Measurements from ENCODE around the gene TNRC18.
"Not testable (repeated sequence)": the region's sequence is repeated elsewhere in the genome, so short reads cannot be mapped to it uniquely, and the experiment has no call there.

The TNRC18 gene

DNA sequence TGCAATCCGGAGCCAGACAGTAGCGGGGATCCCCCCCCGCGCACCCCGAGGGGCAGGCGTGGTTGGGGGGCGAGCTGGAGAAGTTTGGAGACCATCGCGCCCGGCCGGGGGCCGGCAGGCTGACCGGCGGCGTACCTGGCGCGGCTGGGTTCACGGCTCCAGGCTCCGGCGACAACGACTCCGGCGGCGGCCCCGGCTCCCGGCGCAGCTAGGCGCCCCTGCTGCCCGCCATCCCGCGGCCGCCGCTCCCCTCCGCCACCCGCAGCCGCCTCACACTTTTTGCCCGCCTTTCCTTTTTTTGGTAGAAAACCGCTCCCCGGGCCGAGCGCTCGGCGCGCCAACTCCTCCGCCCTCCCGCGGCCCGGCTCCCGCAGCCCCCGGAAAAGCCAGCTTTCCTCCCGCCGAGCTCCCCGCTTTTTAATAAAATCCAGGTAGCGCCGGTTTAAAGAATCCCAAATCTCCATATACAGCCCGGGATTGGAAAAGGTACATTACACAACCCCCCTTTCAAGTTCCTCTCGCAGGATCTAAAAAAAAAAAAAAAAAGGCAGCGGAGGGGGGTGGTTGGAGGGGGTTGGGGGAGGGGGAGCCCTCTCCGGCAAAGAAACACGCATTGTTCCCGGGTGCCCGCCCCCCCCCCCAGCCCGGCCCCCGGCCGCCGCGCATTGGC, at the start of gene TNRC18:
TSS of gene TNRC18 (minus strand) at position 529 of the 670 bp plus-strand sequence. CDS start 2,588 bp downstream, outside the sequence.
- no peak for DNase-seq

- peak; percentile 100 for DNase-seq
These were observed 49.0 kb upstream of the TNRC18 start for GRCh38 chr7:5472432-5473315.

DNA sequence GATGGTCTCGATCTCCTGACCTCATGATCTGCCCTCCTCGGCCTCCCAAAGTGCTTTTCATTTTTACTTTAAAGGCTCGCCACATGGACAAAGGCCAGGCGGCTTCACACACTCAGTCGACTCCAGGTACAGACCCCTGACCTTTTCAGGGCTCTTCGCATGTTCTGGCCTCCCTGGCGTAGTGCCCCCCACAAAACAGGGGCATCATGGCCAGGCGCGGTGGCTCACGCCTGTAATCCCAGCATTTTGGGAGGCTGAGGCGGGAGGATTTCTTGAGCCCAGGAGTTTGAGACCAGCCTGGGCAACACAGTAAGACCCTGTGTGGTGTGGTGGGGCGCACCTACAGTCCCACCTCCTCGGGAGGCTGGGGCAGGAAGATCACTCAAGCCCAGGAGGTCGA, 48.0 kb upstream of the TNRC18 start:
- not testable (repeated sequence) for DNase-seq

DNA sequence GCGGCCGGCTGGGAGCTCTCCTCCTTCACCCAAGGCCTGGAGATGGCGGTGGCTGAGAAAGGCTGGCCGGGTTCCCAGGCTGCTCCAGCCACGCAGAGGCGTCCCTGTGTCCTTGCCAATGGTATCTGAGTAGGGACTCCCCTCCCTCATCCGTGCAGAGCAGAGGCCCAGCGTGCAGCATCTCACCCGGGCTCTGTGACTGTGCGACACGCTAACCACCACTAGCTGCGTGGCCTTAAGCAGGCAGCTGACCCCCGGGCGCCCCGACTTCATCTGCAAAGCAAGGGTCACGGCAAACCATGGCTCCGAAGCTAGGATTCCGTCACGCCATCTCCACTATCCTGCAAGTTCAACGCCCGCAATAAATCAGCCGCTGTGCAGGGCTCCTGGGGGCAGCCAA, 47.2 kb upstream of the TNRC18 start:
- DNase-seq, result no peak

GRCh38 chr7:5470167-5470532, 46.5 kb upstream of the TNRC18 start:
- no peak for DNase-seq

DNA sequence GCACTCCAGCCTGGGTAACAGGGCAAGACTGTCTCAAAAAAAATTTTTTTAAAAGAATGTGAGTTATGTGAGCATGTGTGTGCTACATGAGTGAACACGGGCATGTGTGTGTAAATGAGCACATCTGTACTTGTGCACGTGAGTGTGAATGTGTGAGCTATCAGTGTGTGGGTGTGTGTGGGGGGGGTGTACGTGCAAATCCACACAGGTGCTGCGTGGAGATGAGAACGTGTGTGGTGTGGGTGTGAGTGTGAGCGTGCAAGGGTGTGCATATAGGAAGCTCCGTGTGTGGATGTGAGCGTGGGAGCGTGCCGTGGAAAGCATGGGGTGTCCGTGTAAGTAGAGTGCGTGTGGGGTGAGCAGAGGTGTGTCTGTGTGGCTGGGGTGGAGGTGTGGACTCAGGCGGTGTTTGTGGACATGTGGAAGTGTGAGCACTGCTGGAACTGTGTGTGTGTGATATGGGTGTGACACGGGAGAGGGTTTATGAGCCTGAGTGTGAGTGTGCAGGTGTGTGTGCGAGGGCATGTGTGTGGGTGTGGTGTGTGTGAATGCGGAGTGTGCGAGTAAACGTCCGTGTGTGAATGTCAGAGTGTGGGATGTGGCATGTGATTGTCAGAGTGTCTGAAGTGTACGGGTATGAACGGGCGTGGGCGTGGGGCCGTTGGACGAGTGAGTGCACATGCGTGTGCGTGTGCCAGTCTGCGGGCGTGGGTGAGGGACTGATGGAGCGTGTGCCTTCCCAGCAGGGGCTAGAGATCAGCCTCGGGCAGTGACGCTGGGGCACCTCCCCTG, 45.9 kb upstream of the TNRC18 start:
- no peak for DNase-seq

GRCh38 chr7:5467645-5468044, 44.0 kb upstream of the TNRC18 start:
- no peak for DNase-seq

DNA sequence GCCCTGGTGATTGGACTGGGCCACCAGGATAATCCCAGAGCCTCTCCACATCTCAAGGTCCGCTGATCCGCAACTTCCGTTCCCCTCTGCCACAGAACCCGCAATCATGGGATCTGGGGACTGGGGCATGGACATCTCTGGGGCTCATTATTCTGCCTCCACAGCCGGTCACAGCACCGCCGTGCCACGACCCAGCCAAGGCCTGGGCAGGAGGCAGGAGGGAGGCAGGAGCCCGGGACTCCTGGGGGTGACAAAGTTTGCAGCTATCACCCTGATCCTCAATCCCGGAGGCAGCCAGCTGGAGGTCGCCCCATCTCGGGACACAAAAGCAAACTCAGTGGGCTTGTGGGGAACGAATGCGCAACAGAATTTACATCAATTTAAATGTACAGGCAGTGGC, 42.9 kb upstream of the TNRC18 start:
- no peak for DNase-seq

- DNase-seq, result no peak
These were observed 39.4 kb upstream of the TNRC18 start for GRCh38 chr7:5463031-5463430.

GRCh38 chr7:5462216-5462615, 38.6 kb upstream of the TNRC18 start:
- no peak for DNase-seq

DNA sequence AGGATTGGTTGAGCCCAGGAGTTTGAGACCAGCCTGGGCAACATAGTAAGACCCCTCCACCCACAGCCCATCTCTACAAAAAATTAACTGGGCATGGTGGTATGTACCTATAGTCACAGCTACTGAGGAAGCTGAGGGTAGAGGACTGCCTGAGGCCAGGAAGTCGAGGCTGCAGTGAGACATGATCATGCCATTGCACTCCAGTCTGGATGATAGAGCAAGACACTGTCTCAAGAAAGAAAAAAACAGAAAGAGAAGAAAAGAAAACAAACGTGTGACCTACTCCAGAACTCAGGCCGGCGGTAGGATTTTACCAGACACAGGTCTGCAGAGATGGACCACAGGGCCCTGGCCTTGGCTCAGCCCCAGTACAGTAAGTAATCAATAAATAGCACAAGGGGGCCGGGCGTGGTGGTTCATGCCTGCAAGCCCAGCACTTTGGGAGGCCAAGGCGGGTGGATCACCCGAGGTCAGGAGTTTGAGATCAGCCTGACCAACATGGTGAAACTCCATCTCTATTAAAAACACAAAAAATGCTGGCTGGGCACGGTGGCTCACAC, 35.4 kb upstream of the TNRC18 start:
- DNase-seq, result no peak

DNA sequence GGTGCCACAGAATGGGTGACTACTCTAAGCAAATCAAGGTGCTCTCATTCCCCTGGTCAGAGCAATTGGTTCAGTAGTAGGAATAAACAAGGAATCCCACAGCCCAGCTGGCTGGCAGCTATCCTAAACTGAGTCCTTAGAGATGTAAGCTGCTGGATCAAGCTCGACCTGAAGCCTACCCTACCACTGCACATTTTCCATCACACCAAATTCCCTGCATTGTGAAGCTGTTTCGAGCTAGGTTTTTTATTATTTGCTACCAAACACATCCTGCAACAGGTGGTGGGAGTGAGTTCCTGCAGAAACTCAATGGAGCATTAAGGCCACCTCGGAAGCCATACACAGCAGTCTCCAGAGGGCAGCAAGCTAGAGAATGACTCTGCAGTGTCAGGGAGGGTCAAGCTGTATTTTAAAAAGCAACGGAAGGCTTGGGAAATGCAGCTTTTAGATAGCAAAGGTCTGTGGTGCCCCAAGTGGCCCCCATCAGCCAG, 33.7 kb upstream of the TNRC18 start:
- DNase-seq, result no peak

DNA sequence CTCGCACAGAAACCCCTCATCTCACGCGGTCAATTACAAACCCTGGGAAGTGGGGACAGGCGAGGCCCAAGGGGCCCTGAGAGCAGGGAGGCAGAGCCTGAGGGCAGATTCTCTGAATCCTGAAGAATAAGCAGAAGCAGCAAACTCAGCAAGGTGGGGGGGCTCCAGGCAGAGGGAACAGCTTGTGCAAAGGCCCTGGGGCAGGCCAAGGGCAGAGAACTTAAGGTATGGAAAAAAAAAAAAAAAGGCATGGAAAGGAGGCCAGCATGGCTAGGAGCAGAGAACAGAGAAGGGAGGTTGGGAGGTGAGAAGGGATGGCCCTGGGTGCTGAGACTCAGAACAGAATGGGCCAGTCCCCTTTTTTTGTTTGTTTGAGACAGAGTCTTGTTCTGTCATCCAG, 32.8 kb upstream of the TNRC18 start:
- DNase-seq, result no peak

DNA sequence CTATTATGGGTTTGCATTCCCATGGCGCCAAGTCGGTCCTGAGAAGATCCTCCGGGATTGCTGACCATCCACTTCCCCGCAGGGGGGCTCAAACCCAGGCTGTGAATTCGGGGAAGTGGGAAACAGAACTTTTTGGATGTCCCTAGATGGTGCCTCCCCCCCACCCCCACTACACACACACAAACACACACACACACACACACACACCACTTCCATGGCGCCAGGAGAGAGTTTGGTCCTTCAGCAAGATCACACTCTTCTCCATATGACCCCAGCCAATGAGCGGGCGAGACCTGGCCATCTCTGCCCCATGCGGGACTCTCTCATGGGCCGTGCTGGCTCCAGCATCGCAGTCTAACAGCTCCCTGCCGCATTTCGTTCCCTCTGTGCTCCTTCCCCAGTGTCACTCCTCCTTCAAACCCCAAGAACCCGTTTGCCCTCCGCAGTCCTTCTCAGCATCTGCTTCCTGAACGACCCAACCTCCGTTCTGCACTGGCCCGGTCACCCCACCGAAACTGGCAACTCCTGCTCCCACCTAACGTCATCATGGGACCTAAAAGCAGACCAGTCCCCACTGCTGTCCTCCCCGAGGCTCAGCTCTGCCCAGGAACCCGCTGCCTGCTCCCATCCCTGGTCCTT, 32.1 kb upstream of the TNRC18 start:
- DNase-seq, result no peak

GRCh38 chr7:5455175-5455574, 31.5 kb upstream of the TNRC18 start:
- no peak for DNase-seq

GRCh38 chr7:5454485-5454884, 30.9 kb upstream of the TNRC18 start:
- no peak for DNase-seq

DNA sequence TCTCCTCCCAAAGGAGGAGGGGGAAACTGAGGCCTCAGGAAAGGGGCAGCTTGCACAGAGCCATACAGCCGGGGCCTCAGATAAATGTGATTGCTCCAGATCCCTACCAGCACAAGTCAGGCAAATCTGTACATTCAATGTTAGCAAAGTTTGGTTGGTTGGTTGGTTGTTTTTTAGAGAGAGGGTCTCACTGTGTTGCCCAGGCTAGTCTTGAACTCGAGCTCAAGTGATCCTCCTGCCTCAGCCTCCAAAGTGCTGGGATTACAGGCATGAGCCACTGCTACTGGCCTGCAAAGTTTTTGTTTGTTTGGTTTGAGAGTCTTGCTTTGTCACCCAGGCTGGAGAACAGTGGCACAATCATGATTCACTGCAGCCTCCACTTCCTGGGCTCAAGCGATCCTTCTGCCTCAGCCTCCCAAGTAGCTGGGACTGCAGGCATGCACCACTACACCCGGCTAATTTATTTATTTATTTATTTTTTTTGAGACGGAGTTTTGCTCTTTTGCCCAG, 30.0 kb upstream of the TNRC18 start:
- no peak for DNase-seq

DNA sequence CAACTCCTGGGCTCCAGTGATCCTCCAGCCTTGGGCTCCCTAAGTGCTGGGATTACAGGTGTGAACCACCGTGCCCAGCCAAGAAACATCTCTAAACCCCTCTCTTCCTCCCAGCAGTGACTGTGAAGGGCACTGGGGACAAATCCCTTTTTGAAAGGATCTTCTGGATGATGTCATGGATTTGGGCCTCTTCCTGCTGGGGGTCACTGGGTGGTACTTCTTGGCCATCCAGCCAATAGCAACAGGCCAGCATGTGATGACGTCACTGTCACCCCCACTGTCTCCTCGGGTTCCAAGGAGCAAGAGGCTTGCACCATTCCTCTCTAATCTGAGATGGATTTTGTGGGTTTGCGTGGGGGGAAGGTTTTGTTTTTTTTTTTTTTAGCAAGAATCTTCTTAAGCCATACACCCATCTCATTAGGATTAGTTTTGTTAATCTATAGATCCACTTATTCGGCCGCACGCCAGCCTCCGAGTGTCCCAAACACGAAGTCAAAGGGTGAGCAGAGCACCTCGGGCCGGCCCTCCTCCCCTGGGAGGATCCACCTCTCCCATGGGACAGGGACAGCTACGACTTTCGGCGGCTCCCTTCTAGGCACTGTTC, 29.4 kb upstream of the TNRC18 start:
- DNase-seq, result peak; percentile 60

- DNase-seq, result no peak
These were observed 28.9 kb upstream of the TNRC18 start for GRCh38 chr7:5452470-5452899.

GRCh38 chr7:5451391-5451790, 27.8 kb upstream of the TNRC18 start:
- no peak for DNase-seq

GRCh38 chr7:5450549-5451327, 27.1 kb upstream of the TNRC18 start:
- DNase-seq, result peak; percentile 33

Data from DMS 273 treated with DMSO at 0.1 percent for 48 hours (cell line).